ENCODE results near the gene INTS11.

INTS11 gene

GRCh38 chr1:1330366-1331067, 6.1 kb upstream of the INTS11 start:
- in situ Hi-C loops (cut with MboI; ENCODE audit: low pct_unique_long_range_greater_than_20kb, low sequenced_read_pairs, unreplicated experiment): no loop called here
- no peak for TF ChIP-seq CTCF (IDR thresholded peaks at IDR 0.05; ENCODE audit: extremely low read depth, insufficient read depth, missing control alignments)
- no peak for DNase-seq (ENCODE audit: low spot score)

GRCh38 chr1:1329304-1330210, 5.1 kb upstream of the INTS11 start:
- TF ChIP-seq CTCF (IDR thresholded peaks at IDR 0.05; ENCODE audit: extremely low read depth, insufficient read depth, missing control alignments): no peak
- DNase-seq (ENCODE audit: low spot score): no peak
- in situ Hi-C loops (cut with MboI; ENCODE audit: low pct_unique_long_range_greater_than_20kb, low sequenced_read_pairs, unreplicated experiment): no loop called here

GRCh38 chr1:1328254-1328653, 3.8 kb upstream of the INTS11 start:
- no peak for TF ChIP-seq CTCF (IDR thresholded peaks at IDR 0.05; ENCODE audit: extremely low read depth, insufficient read depth, missing control alignments)
- in situ Hi-C loops (cut with MboI; ENCODE audit: low pct_unique_long_range_greater_than_20kb, low sequenced_read_pairs, unreplicated experiment): no loop called here
- no peak for DNase-seq (ENCODE audit: low spot score)

GRCh38 chr1:1327291-1327690, 2.8 kb upstream of the INTS11 start:
- no peak for DNase-seq (ENCODE audit: low spot score)
- TF ChIP-seq CTCF (IDR thresholded peaks at IDR 0.05; ENCODE audit: extremely low read depth, insufficient read depth, missing control alignments): no peak
- in situ Hi-C loops (cut with MboI; ENCODE audit: low pct_unique_long_range_greater_than_20kb, low sequenced_read_pairs, unreplicated experiment): no loop called here

GRCh38 chr1:1326075-1326605, 1.7 kb upstream of the INTS11 start:
- no peak for DNase-seq (ENCODE audit: low spot score)
- in situ Hi-C loops (cut with MboI; ENCODE audit: low pct_unique_long_range_greater_than_20kb, low sequenced_read_pairs, unreplicated experiment): no loop called here
- no peak for TF ChIP-seq CTCF (IDR thresholded peaks at IDR 0.05; ENCODE audit: extremely low read depth, insufficient read depth, missing control alignments)

GRCh38 chr1:1325288-1326074, 1.0 kb upstream of the INTS11 start:
- no peak for DNase-seq (ENCODE audit: low spot score)
- no peak for TF ChIP-seq CTCF (IDR thresholded peaks at IDR 0.05; ENCODE audit: extremely low read depth, insufficient read depth, missing control alignments)
- in situ Hi-C loops (cut with MboI; ENCODE audit: low pct_unique_long_range_greater_than_20kb, low sequenced_read_pairs, unreplicated experiment): no loop called here

All from GM13977 (cell line).